Measurements from ENCODE around the gene CDKAL1. TPM values are rescaled to one million over a fixed set of nuclear protein-coding genes. Genes with fewer than 3 reads are reported as not detected.

CDKAL1 gene
- total and polyA plus RNA-seq, 4 donors, result 2.0 to 12.9 (median 6.7) TPM

GRCh38 chr6:20486641-20487040 is 47.6 kb upstream of the CDKAL1 start:
- 96% methylated on average over 4 of the region's 4 CpGs for WGBS
- peaks cover 0 to 17% (median 5%) of the 10 kb centered on the region in 4 donors for H3K36me3 ChIP-seq (ENCODE audit: control insufficient read depth in 4 of 4, insufficient read depth in 3 of 4, low read depth in 1 of 4, low read length in 3 of 4)
- DNase-seq (ENCODE audit: low spot score), result no peak
- H3K4me1 ChIP-seq (ENCODE audit: control insufficient read depth in 4 of 4, insufficient read depth in 4 of 4, low read length in 3 of 4), result no peaks in the 10 kb centered on the region
- H3K9ac ChIP-seq (ENCODE audit: low read depth in 1 of 2, low read length in 2 of 2), result no peak overlapping the region
- H3K4me3 ChIP-seq (ENCODE audit: low read depth in 1 of 3, low read length in 3 of 3), result no peak overlapping the region
- no peaks in the 10 kb centered on the region for H3K9me3 ChIP-seq (ENCODE audit: control insufficient read depth in 4 of 4, low read length in 3 of 4)
- TF ChIP-seq FOXA2 (IDR thresholded peaks at IDR 0.05) (no peak), MAX (IDR thresholded peaks at IDR 0.05) (no peak), ZBTB33 (IDR thresholded peaks at IDR 0.05) (no peak), GABPA (IDR thresholded peaks at IDR 0.05 in 1 of 2, conservative IDR thresholded peaks at IDR 0.05 in 1 of 2) (no peak), JUND (IDR thresholded peaks at IDR 0.05) (no peak), NR2F2 (IDR thresholded peaks at IDR 0.05) (no peak), SP1 (IDR thresholded peaks at IDR 0.05) (no peak), ATF3 (IDR thresholded peaks at IDR 0.05) (no peak), HNF4G (IDR thresholded peaks at IDR 0.05) (no peak), TAF1 (conservative IDR thresholded peaks at IDR 0.05) (no peak), RAD21 (IDR thresholded peaks at IDR 0.05) (no peak)
- no peak overlapping the region for H3K27ac ChIP-seq (ENCODE audit: low read depth in 1 of 2, low read length in 2 of 2)
- no peaks in the 10 kb centered on the region for H3K27me3 ChIP-seq (ENCODE audit: control insufficient read depth in 4 of 4, insufficient read depth in 4 of 4, low read length in 3 of 4)

- peaks cover 0 to 13% (median 5%) of the 10 kb centered on the region in 4 donors for H3K36me3 ChIP-seq (ENCODE audit: control insufficient read depth in 4 of 4, insufficient read depth in 3 of 4, low read depth in 1 of 4, low read length in 3 of 4)
- H3K4me1 ChIP-seq (ENCODE audit: control insufficient read depth in 4 of 4, insufficient read depth in 4 of 4, low read length in 3 of 4), result no peaks in the 10 kb centered on the region
- H3K27me3 ChIP-seq (ENCODE audit: control insufficient read depth in 4 of 4, insufficient read depth in 4 of 4, low read length in 3 of 4), result no peaks in the 10 kb centered on the region
- 99% methylated on average over 6 of the region's 6 CpGs for WGBS
- no peak overlapping the region for H3K4me3 ChIP-seq (ENCODE audit: low read depth in 1 of 3, low read length in 3 of 3)
- H3K27ac ChIP-seq (ENCODE audit: low read depth in 1 of 2, low read length in 2 of 2), result no peak overlapping the region
- DNase-seq (ENCODE audit: low spot score), result no peak
- no peaks in the 10 kb centered on the region for H3K9me3 ChIP-seq (ENCODE audit: control insufficient read depth in 4 of 4, low read length in 3 of 4)
- H3K9ac ChIP-seq (ENCODE audit: low read depth in 1 of 2, low read length in 2 of 2), result no peak overlapping the region
- TF ChIP-seq YY1 (IDR thresholded peaks at IDR 0.05) (no peak), HNF4A (conservative IDR thresholded peaks at IDR 0.05) (no peak), EGR1 (IDR thresholded peaks at IDR 0.05; ENCODE audit: low read depth in 2 of 2) (no peak), REST (IDR thresholded peaks at IDR 0.05) (no peak), FOXA1 (IDR thresholded peaks at IDR 0.05) (no peak)
Measured at GRCh38 chr6:20487669-20488375, 46.4 kb upstream of the CDKAL1 start.

Measured in liver (tissue), 9 donors.